HepG2 (cell line): Measurements from ENCODE around the gene NCKAP5L. TPM values are rescaled to one million over a fixed set of nuclear protein-coding genes. Genes with fewer than 3 reads are reported as not detected.

Experiments used
- FOXK2 ChIP-seq: fragments of 450-650 bp; IDR thresholded peaks from 2 replicates; pipeline ENCODE4 v1.6.1; 2016
- GABPB1 ChIP-seq: IDR thresholded peaks from 2 replicates; pipeline ENCODE4 v1.6.1; 2016; ENCODE audit warnings: mild to moderate bottlenecking, missing genetic modification reagents, moderate library complexity, missing compliant biosample characterization
- GFI1 ChIP-seq: sonication (generic); formaldehyde crosslinking; IDR thresholded peaks from 2 replicates; pipeline ENCODE4 v1.5.0; 2020; ENCODE audit warnings: missing genetic modification reagents, mild to moderate bottlenecking, borderline replicate concordance
- KDM2A ChIP-seq: sonication (generic); formaldehyde crosslinking; IDR thresholded peaks from 2 replicates; pipeline ENCODE4 v1.4.0; 2020; ENCODE audit warnings: low read depth, missing genetic modification reagents, borderline replicate concordance
- MAFG ChIP-seq: sonication (generic); formaldehyde crosslinking; IDR thresholded peaks from 2 replicates; pipeline ENCODE4 v1.5.1; 2020; ENCODE audit warnings: mild to moderate bottlenecking, missing genetic modification reagents
- MBNL3 ChIP-seq: fragments of 250-450 bp; sonication (Bioruptor Pico); conservative IDR thresholded peaks from 2 replicates; pipeline ENCODE4 v1.8.0; 2022; ENCODE audit warnings: mild to moderate bottlenecking, inconsistent platforms
- MIER3 ChIP-seq: IDR thresholded peaks from 2 replicates; pipeline ENCODE4 v1.6.1; 2016; ENCODE audit warnings: missing compliant biosample characterization, borderline replicate concordance
- ZBTB21 ChIP-seq: sonication (generic); formaldehyde crosslinking; IDR thresholded peaks from 2 replicates; pipeline ENCODE4 v1.4.0; 2020; ENCODE audit warnings: missing genetic modification reagents
- ZBTB3 ChIP-seq: sonication (generic); formaldehyde crosslinking; IDR thresholded peaks from 2 replicates; pipeline ENCODE4 v1.4.0; 2020; ENCODE audit warnings: low read depth, mild to moderate bottlenecking, moderate library complexity, missing genetic modification reagents, borderline replicate concordance
- ZSCAN21 ChIP-seq: sonication (generic); formaldehyde crosslinking; IDR thresholded peaks from 2 replicates; pipeline ENCODE4 v1.8.0; 2022; ENCODE audit warnings: mild to moderate bottlenecking, missing genetic modification reagents, moderate library complexity, borderline replicate concordance
- ZSCAN9 ChIP-seq: IDR thresholded peaks from 2 replicates; pipeline ENCODE4 v1.6.1; 2016; ENCODE audit warnings: borderline replicate concordance
- polyA plus RNA-seq, 8 experiments: library from polyadenylated mRNA; depleted of rRNA in 3 of 8; stranded (reverse) in 7 of 8; unstranded in 1 of 8; fragments of >200 nt; fragmentation: Illumina TruSeq in 4 of 8; extraction: Trizol in 4 of 8; gene quantifications; 2 replicates each; pipeline versions ENCODE4 v1.2.1 to v1.2.3, GENCODE V29; 2011 to 2016; ENCODE audit warnings: low read depth in 4 of 8, missing spikeins in 1 of 8, mixed read lengths in 1 of 8; ENCODE audit not compliant: insufficient read depth in 1 of 8
- total RNA-seq, 5 experiments: library from RNA; depleted of rRNA; stranded (reverse); fragments of >200 nt; fragmentation: Illumina TruSeq; extraction: Trizol; gene quantifications; 2 replicates each; pipeline ENCODE4 v1.2.3, GENCODE V29; 2016; ENCODE audit warnings: low read depth in 1 of 5
- TF ChIP-seq, protein P1 (sequence below): sonication (generic); formaldehyde crosslinking; IDR thresholded peaks from 2 replicates; pipeline ENCODE4 v1.8.1; 2023; ENCODE audit warnings: mild to moderate bottlenecking, moderate library complexity, missing genetic modification reagents
- TF ChIP-seq, protein P2 (sequence below): sonication (generic); formaldehyde crosslinking; IDR thresholded peaks from 2 replicates; pipeline ENCODE4 v1.4.0; 2020; ENCODE audit warnings: mild to moderate bottlenecking, low read depth, missing genetic modification reagents
- TF ChIP-seq, protein P3 (sequence below): IDR thresholded peaks from 2 replicates; pipeline ENCODE4 v1.6.1; 2016; ENCODE audit warnings: missing compliant biosample characterization, missing genetic modification reagents, borderline replicate concordance
- TF ChIP-seq, protein P4 (sequence below): sonication (generic); formaldehyde crosslinking; IDR thresholded peaks from 2 replicates; pipeline ENCODE4 v1.5.0; 2020; ENCODE audit warnings: missing genetic modification reagents, mild to moderate bottlenecking, borderline replicate concordance
- TF ChIP-seq, protein P5 (sequence below): sonication (generic); formaldehyde crosslinking; IDR thresholded peaks from 2 replicates; pipeline ENCODE4 v1.4.0; 2020; ENCODE audit warnings: missing genetic modification reagents, borderline replicate concordance
- TF ChIP-seq, protein P6 (sequence below): sonication (generic); IDR thresholded peaks from 2 replicates; pipeline ENCODE4 v1.6.1; 2016; ENCODE audit warnings: low read depth, borderline replicate concordance
- TF ChIP-seq, protein P7 (sequence below): sonication (generic); formaldehyde crosslinking; IDR thresholded peaks from 2 replicates; pipeline ENCODE4 v1.5.0; 2020; ENCODE audit warnings: missing genetic modification reagents

The NCKAP5L gene
- total and polyA plus RNA-seq, 2 of the 13 experiments (the other 11 are each of a cell fraction or from before 2014, with no cell fraction given), result 4.1 to 9.0 TPM

DNA sequence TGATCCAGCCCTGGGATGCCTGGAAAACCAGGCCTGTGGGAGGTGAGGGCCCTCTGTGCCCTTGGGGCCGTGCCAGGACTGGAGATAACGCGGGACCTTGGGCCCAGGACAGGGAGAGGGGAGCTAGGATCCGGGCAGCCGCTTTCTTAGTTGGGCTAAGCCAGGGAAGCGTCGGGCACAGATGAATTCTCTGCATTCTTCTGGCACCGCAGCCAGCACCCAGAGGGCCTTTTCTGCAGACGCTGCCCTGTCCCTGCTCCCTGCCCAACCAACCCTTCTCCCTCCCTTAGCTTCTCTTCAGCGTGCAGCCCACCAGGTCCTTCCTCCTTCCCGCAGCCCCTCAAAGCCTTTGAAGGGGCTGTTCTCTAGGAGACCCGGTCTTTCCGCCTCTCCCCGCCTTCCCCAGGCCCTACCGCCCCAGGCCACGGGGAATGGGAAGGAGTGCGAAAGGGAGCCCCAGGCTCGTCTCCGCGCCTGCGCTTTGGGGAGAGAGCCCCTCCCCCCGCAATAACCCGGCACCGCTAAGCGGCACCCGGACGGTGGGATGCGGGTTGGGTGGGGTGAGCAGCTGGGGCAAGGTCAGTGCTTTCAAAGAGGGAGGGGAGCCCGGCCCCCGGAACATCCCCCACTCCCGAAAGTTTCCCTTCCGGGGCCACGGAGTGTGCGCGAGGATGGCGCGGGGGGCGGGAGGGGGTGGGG, 663 bp downstream of the NCKAP5L start (continued):
- TF ChIP-seq KDM2A (CRISPR knock-in tag) (peak; percentile 46; the same call in 1 of the 2 replicates), GABPB1 (CRISPR knock-in tag) (peak; percentile 82), ZSCAN21 (CRISPR knock-in tag) (no peak), GFI1 (CRISPR knock-in tag) (peak; percentile 38; the same call in 1 of the 2 replicates), MBNL3 (CRISPR knock-in tag) (no peak), FOXK2 (no peak), ZBTB3 (CRISPR knock-in tag) (no peak), ZBTB21 (CRISPR knock-in tag) (no peak), MAFG (0 out of 2 replicates have a peak, but pooled peaks have one; percentile 47), MIER3 (CRISPR knock-in tag) (no peak), ZSCAN9 (0 out of 2 replicates have a peak, but pooled peaks have one; percentile 44)
- TF ChIP-seq, protein P1, sequence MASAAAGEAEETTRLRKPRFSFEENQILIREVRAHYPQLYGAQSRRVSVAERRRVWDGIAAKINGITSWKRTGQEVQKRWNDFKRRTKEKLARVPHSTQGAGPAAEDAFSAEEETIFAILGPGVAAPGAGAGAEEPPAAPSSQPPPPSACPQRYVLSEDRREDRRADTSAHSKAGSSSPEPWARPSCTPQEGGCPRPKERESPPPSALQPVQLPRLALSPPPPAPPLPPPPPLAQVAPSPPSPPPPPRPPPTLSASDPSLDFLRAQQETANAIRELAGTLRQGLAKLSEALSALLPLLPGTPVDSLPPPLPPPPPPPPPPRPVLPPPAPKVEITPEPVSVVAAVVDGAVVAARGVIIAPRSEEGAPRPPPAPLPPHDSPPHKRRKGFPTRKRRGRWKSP (CRISPR knock-in tag), result no peak
- TF ChIP-seq, protein P2, sequence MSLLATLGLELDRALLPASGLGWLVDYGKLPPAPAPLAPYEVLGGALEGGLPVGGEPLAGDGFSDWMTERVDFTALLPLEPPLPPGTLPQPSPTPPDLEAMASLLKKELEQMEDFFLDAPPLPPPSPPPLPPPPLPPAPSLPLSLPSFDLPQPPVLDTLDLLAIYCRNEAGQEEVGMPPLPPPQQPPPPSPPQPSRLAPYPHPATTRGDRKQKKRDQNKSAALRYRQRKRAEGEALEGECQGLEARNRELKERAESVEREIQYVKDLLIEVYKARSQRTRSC (CRISPR knock-in tag), result no peak
- TF ChIP-seq, protein P3, sequence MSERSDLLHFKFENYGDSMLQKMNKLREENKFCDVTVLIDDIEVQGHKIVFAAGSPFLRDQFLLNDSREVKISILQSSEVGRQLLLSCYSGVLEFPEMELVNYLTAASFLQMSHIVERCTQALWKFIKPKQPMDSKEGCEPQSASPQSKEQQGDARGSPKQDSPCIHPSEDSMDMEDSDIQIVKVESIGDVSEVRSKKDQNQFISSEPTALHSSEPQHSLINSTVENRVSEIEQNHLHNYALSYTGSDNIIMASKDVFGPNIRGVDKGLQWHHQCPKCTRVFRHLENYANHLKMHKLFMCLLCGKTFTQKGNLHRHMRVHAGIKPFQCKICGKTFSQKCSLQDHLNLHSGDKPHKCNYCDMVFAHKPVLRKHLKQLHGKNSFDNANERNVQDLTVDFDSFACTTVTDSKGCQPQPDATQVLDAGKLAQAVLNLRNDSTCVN (CRISPR knock-in tag), result 0 out of 2 replicates have a peak, but pooled peaks have one; percentile 21
- TF ChIP-seq, protein P4, sequence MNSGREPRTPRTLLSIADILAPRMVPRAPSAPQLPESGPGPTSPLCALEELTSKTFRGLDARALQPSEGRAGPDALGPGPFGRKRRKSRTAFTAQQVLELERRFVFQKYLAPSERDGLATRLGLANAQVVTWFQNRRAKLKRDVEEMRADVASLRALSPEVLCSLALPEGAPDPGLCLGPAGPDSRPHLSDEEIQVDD (CRISPR knock-in tag), result no peak
- TF ChIP-seq, protein P5, sequence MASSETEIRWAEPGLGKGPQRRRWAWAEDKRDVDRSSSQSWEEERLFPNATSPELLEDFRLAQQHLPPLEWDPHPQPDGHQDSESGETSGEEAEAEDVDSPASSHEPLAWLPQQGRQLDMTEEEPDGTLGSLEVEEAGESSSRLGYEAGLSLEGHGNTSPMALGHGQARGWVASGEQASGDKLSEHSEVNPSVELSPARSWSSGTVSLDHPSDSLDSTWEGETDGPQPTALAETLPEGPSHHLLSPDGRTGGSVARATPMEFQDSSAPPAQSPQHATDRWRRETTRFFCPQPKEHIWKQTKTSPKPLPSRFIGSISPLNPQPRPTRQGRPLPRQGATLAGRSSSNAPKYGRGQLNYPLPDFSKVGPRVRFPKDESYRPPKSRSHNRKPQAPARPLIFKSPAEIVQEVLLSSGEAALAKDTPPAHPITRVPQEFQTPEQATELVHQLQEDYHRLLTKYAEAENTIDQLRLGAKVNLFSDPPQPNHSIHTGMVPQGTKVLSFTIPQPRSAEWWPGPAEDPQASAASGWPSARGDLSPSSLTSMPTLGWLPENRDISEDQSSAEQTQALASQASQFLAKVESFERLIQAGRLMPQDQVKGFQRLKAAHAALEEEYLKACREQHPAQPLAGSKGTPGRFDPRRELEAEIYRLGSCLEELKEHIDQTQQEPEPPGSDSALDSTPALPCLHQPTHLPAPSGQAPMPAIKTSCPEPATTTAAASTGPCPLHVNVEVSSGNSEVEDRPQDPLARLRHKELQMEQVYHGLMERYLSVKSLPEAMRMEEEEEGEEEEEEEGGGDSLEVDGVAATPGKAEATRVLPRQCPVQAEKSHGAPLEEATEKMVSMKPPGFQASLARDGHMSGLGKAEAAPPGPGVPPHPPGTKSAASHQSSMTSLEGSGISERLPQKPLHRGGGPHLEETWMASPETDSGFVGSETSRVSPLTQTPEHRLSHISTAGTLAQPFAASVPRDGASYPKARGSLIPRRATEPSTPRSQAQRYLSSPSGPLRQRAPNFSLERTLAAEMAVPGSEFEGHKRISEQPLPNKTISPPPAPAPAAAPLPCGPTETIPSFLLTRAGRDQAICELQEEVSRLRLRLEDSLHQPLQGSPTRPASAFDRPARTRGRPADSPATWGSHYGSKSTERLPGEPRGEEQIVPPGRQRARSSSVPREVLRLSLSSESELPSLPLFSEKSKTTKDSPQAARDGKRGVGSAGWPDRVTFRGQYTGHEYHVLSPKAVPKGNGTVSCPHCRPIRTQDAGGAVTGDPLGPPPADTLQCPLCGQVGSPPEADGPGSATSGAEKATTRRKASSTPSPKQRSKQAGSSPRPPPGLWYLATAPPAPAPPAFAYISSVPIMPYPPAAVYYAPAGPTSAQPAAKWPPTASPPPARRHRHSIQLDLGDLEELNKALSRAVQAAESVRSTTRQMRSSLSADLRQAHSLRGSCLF (CRISPR knock-in tag), result no peak
- TF ChIP-seq, protein P6, sequence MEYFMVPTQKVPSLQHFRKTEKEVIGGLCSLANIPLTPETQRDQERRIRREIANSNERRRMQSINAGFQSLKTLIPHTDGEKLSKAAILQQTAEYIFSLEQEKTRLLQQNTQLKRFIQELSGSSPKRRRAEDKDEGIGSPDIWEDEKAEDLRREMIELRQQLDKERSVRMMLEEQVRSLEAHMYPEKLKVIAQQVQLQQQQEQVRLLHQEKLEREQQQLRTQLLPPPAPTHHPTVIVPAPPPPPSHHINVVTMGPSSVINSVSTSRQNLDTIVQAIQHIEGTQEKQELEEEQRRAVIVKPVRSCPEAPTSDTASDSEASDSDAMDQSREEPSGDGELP, result peak; percentile 82; the same call in 1 of the 2 replicates
- TF ChIP-seq, protein P7, sequence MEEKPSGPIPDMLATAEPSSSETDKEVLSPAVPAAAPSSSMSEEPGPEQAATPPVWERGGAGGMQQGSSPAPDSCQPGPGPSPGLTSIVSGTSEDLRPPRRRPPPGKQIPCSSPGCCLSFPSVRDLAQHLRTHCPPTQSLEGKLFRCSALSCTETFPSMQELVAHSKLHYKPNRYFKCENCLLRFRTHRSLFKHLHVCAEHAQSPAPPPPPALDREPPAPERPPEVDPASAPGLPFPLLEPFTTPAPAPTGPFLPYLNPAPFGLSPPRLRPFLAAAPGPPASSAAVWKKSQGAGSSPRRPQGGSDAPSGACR (CRISPR knock-in tag), result no peak
